GM12874 (cell line): ENCODE measurements around the gene ESR1.

Source experiments
- TF ChIP-seq, protein P1 (sequence below): IDR thresholded peaks from 2 replicates; pipeline ENCODE4 v1.5.1; 2011; ENCODE audit warnings: low read depth, mild to moderate bottlenecking, control low read depth, low read length, moderate library complexity; ENCODE audit not compliant: insufficient read depth

The ESR1 gene

DNA sequence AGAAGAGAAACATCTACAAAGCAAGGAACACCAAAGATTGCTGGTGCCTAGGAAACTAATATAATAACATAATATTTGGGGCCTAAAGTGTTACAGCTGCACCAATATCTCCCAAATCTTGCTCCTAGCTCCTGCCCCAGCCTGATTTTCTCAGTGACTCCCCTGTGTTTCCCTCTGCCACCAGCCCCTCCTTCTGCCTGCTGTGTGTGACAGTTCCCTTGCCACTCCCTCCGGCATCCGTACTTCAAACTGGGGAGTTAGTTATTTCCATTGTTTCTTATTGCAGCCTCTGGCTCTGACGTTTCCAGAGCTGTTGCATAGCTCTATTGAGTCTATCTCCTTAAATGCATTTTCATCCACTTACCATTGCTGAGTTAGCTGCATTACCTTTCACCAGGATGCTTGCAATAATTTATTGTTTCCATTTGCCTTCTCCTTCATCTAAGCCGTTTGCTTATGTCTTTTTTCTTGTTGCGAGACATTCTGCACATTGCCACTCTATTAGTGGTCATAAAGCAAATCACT is 43.1 kb downstream of the ESR1 start:
- TF ChIP-seq, protein P1, sequence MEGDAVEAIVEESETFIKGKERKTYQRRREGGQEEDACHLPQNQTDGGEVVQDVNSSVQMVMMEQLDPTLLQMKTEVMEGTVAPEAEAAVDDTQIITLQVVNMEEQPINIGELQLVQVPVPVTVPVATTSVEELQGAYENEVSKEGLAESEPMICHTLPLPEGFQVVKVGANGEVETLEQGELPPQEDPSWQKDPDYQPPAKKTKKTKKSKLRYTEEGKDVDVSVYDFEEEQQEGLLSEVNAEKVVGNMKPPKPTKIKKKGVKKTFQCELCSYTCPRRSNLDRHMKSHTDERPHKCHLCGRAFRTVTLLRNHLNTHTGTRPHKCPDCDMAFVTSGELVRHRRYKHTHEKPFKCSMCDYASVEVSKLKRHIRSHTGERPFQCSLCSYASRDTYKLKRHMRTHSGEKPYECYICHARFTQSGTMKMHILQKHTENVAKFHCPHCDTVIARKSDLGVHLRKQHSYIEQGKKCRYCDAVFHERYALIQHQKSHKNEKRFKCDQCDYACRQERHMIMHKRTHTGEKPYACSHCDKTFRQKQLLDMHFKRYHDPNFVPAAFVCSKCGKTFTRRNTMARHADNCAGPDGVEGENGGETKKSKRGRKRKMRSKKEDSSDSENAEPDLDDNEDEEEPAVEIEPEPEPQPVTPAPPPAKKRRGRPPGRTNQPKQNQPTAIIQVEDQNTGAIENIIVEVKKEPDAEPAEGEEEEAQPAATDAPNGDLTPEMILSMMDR = no peak

DNA sequence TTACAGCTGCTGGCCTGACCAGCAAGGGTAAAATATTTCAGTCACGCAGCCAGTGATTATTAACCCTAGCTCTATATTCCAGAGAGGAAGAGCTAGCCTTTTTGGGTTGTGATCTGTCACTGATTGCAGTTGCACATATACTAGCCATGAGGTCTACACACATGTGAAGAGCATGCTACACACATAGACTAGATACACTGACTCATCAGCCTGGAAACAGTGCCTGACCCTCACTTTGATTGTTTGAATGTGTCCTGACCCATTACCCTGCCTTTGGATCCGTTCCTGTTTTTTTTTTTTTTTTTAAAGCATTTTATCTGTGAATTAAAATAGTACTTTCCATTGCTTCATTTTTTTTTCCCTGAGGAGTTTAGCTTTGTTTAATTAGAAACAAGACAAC is 50.8 kb downstream of the ESR1 start:
- TF ChIP-seq, protein P1 = no peak

DNA sequence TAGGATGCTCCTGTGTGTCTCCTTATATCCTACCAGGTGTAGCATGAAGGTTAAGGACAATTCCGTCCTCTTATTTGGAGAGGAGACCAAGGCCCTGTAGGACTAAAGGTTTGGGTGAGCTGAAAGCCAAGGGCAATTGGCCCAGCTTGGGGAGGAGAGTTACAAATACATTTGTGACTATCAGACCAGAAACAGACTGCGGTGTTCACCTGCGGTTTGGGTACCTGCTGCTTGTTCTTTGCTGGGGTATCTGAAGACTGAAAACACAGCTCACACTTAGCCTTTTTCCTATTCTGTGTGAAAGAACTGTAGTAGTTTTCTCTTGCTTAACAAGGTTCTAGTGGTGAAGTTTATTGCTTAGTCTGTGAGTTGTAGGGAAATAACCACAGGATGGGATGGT is 55.0 kb downstream of the ESR1 start:
- TF ChIP-seq, protein P1 = no peak

DNA sequence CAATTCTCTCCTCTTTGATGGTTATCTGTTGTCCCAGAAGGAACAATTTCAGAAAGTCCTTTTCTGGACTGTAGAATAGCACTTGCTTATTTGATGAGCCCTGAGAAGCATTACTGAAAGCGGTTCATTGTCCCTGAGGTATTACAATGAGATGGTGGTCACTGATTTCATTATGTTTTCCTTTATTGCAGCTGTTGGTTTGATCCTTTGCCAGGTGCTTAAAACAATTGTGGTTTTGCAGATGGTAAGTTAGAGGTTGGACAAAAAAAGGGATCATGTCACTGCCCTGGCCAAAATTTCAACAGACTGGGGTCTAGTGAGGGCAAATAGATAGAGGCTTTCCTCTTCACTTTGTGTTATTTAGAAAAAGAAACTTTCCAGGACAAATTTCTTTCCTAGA is 61.9 kb downstream of the ESR1 start:
- TF ChIP-seq, protein P1 = no peak

DNA sequence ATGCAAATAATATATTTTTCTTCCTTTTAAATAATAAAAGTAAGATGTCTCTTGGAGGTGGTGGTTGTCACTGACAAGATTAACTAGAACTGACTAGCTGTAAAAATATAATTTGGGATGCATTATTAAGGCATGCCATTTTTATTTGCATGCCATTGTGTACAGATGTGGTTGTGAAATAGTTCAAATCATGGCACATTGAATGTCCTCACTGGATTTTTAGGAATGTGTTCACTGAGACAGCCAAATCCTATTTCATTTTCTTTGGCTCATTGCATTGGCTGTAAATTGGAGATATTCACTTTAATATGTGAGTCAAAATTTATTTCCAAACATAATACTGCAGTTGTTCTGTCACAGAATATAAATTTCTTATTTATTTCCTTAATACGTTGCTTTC is 62.3 kb downstream of the ESR1 start:
- TF ChIP-seq, protein P1 = no peak

DNA sequence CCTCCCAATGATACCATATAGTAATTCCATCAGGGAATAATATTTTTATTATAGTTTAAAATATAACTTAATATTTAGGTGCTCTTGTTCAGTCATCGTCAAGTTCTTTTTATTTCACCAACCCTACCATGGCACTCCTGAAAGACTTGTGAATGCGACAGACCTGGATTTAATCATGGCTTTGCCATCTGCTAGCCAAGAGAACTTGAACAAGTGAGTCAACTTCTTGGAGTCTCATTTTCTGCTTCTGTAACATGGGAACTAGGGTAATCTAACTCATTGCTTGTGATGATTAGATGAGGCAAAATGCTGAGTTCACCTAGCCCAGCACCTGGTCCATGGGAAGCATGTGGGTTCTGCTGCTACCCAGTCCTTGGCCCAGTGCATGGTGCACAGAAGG is 62.9 kb downstream of the ESR1 start:
- TF ChIP-seq, protein P1 = no peak

DNA sequence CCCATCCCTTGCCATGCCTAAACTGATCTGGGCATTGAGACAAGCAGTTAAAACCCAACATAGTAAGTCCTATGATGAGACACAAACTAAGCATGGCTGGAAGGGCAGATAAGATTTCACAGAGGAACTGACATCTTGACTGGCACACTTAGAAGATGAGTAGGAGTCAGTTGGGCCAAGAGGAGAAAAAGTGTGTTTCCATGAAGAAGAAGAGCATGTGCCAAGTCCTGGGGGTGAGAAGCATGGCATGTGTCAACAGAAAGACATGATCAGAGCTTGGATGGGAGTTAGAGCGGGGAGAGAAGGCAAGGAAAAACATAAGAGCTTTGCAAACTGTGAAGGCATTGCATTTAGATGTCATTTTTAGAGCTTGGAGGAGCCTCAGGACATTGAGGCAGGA is 68.0 kb downstream of the ESR1 start:
- TF ChIP-seq, protein P1 = no peak

DNA sequence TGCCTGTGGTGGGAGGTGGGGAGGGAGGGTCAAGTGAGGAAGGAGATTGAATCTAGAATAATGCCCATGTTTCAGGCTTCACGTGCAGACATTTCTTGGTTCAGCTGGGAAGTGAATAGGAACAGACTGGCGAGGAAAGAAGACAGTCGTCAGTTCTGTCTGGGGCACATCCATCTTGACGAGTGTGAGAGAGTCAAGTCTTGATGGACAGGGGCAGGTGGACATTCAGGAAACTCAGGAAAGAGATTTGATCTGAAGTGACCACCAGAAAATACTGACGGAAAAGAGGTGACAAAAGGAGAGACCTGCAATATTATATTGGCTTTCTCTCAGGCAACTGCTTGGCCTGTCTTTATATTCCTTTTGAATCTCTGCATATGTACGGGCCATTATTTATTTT is 68.6 kb downstream of the ESR1 start:
- TF ChIP-seq, protein P1 = no peak
